Ovary (tissue), 3 donors: ENCODE results near the gene LPO.

Experiments
- CTCF ChIP-seq, 3 donors: fragments of 450-650 bp in 2 of 3; fragments of 200-600 bp in 1 of 3; IDR thresholded peaks; one replicate each; pipeline versions ENCODE4 v1.5.1 to v1.8.0; 2016 to 2022; ENCODE audit warnings: antibody characterized with exemption in 3 of 3, mild to moderate bottlenecking in 1 of 3
- EP300 ChIP-seq: sonication (generic); formaldehyde crosslinking; IDR thresholded peaks from one replicate; pipeline ENCODE4 v1.6.1; 2017; ENCODE audit warnings: antibody characterized with exemption
- donor health status: DM: no; HTN: no; CAD: no.

GRCh38 chr17:58204796-58205195, 33.6 kb upstream of the LPO start:
- no peak for TF ChIP-seq CTCF (IDR thresholded peaks at IDR 0.05)
- no peak for TF ChIP-seq EP300
